GM21786 (cell line): Measurements from ENCODE around the gene MUC12.
"Not testable (repeated sequence)": the region's sequence is repeated elsewhere in the genome, so short reads cannot be mapped to it uniquely, and the experiment has no call there.

Experiments used
- ATAC-seq: cut with Tn5 transposase; IDR thresholded peaks from one replicate; pipeline ENCODE4 v1.9.1; 2021; ENCODE audit not compliant: unreplicated experiment

Gene MUC12

GRCh38 chr7:101060992-101061391 is 91.6 kb downstream of the MUC12 start:
- no peak for ATAC-seq

DNA sequence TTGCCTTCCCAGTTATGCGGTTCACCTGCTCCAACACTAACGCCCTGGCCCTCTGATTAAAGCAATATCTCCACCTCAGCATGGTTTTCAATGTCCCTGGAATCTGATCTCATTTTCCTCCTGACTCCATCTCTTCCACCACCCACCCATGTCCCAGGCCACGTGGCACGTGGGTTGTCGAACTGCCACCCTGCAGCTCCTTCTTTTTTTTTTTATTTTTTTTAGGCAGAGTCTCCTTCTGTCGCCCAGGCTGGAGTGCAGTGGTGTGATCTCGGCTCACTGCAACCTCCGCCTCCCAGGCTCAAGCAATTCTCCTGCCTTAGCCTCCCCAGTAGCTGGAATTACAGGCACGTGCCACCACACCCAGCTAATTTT is 94.8 kb downstream of the MUC12 start:
- not testable (repeated sequence) for ATAC-seq

GRCh38 chr7:101065162-101065561 is 95.8 kb downstream of the MUC12 start:
- ATAC-seq: not testable (repeated sequence)

GRCh38 chr7:101066141-101066832 is 96.9 kb downstream of the MUC12 start:
- ATAC-seq: no peak

DNA sequence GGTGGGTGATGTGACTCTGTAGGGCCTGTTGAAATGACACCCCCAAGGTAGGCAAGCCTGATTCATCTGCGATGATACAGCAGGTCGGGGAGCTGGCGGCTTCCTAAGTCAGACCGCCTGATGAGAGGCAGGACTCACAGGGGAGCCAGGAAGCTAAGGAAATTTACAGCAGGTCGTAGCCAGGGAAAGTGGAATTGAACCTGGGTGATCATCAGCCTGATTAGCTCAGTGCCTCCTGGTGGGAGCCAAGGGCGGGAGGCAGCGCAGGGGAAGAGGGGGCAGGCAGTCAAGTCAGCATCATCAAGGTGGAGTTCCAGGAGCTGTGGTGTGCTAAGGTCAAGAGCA is 97.4 kb downstream of the MUC12 start:
- ATAC-seq: no peak

DNA sequence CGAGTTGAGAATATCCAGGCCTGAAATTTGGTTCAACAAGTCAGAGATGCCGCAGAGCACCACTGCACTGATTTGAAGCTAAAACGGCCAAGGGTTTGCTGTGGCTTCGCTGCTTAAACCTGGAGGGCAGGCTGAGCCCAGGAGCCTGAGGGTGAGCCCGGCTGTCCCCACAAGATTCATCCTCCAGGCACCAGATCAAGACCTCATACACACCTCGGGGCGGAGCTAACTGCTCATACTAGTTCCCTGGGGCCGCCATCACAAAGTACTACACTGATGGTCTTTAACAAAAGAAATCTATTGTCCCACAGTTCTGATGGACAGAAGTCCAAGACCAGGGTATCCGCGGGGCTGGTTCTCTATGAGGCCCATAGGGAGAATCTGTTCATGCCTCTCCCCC is 99.0 kb downstream of the MUC12 start:
- ATAC-seq: no peak
